ENCODE data around the gene COX20. TPM values are rescaled to one million over a fixed set of nuclear protein-coding genes. Genes with fewer than 3 reads are reported as not detected.

The COX20 gene
- total and polyA plus RNA-seq, 2 of the 13 experiments (the other 11 are each of a cell fraction or from before 2014, with no cell fraction given) = 34.4 to 95.8 TPM

DNA sequence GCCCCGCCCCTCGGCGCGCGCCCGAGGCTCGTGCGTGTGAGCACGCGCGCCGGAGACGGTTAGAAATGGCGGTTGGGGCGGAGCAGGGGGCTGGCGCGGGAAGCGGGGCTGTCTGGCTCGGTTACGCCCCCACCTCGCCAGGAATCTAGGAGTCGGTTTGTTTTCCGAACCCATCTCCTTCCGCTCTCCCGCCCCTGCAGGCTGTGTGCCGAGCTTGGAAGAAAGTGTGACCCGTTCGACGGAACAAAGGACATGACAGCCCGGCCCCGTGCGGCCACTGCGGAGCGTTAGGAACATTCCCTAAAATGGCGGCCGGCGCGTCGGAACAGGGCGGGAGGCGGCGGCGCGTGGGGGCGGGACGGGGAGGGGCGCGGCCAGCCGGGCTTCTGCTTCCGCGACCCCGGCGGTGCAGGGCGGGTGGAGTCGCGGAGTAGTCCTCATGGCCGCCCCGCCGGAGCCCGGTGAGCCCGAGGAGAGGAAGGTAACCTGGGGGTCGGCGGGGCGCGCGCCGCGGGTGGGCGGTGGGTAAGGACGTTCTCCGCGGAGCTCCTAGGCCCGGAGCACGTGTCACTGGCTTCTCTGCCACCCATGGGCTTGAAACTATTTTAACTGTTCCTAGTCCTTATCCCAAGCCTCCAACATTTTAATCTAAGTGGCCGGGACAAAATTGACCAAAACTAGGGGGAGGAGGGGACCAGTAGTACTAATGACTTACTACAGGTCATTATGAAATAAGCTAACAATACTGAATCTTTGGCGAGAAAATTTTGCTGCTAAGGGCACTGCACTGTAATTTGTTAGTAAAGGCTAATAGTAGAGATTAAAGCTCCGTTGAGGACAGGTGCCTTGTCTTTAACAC is at the start of gene COX20 (continued):
- TF ChIP-seq ZBTB1 (CRISPR knock-in tag; IDR thresholded peaks at IDR 0.05; ENCODE audit: borderline replicate concordance) (no peak), EED (CRISPR knock-in tag; IDR thresholded peaks at IDR 0.05) (peak; percentile 80; the same call in 1 of the 2 replicates), ZNF275 (CRISPR knock-in tag; IDR thresholded peaks at IDR 0.05; ENCODE audit: borderline replicate concordance) (peak; percentile 32; the same call in 1 of the 2 replicates), MIER3 (CRISPR knock-in tag; IDR thresholded peaks at IDR 0.05; ENCODE audit: borderline replicate concordance) (peak; percentile 62; the same call in 1 of the 2 replicates), ZNF570 (CRISPR knock-in tag; IDR thresholded peaks at IDR 0.05; ENCODE audit: borderline replicate concordance) (no peak), ISL2 (CRISPR knock-in tag; IDR thresholded peaks at IDR 0.05) (0 out of 2 replicates have a peak, but pooled peaks have one; percentile 10), ZNF891 (CRISPR knock-in tag; IDR thresholded peaks at IDR 0.05) (peak; percentile 63; the same call in 1 of the 2 replicates), PHF20 (CRISPR knock-in tag; IDR thresholded peaks at IDR 0.05) (peak; percentile 47; the same call in 1 of the 2 replicates), DRAP1 (CRISPR knock-in tag; IDR thresholded peaks at IDR 0.05) (peak; percentile 9; the same call in 1 of the 2 replicates), MIXL1 (CRISPR knock-in tag; IDR thresholded peaks at IDR 0.05) (no peak), ZBTB8A (CRISPR knock-in tag; IDR thresholded peaks at IDR 0.05; ENCODE audit: borderline replicate concordance, low read depth) (no peak; the same call in 1 of the 2 replicates), THYN1 (CRISPR knock-in tag; IDR thresholded peaks at IDR 0.05; ENCODE audit: borderline replicate concordance, low read depth) (no peak), BRD4 (CRISPR knock-in tag; IDR thresholded peaks at IDR 0.05) (no peak; the same call in 1 of the 2 replicates), ZMYM4 (CRISPR knock-in tag; IDR thresholded peaks at IDR 0.05) (peak; percentile 76), SNAI1 (CRISPR knock-in tag; IDR thresholded peaks at IDR 0.05; ENCODE audit: borderline replicate concordance) (no peak), TOPORS (CRISPR knock-in tag; IDR thresholded peaks at IDR 0.05) (no peak; the same call in 1 of the 2 replicates), ZNF224 (CRISPR knock-in tag; IDR thresholded peaks at IDR 0.05) (0 out of 2 replicates have a peak, but pooled peaks have one; percentile 74), BRF2 (CRISPR knock-in tag; IDR thresholded peaks at IDR 0.05) (no peak; the same call in 1 of the 2 replicates), CREB1 (IDR thresholded peaks at IDR 0.05) (no peak), CREB1 (CRISPR knock-in tag; IDR thresholded peaks at IDR 0.05) (peak; percentile 30; the same call in 1 of the 2 replicates), ZFX (CRISPR knock-in tag; IDR thresholded peaks at IDR 0.05; ENCODE audit: low read depth) (no peak; the same call in 1 of the 2 replicates)
- TF ChIP-seq, protein P1, sequence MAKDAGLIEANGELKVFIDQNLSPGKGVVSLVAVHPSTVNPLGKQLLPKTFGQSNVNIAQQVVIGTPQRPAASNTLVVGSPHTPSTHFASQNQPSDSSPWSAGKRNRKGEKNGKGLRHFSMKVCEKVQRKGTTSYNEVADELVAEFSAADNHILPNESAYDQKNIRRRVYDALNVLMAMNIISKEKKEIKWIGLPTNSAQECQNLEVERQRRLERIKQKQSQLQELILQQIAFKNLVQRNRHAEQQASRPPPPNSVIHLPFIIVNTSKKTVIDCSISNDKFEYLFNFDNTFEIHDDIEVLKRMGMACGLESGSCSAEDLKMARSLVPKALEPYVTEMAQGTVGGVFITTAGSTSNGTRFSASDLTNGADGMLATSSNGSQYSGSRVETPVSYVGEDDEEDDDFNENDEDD (CRISPR knock-in tag; IDR thresholded peaks at IDR 0.05; ENCODE audit: borderline replicate concordance) = peak; percentile 61; the same call in 1 of the 2 replicates
- TF ChIP-seq, protein P2, sequence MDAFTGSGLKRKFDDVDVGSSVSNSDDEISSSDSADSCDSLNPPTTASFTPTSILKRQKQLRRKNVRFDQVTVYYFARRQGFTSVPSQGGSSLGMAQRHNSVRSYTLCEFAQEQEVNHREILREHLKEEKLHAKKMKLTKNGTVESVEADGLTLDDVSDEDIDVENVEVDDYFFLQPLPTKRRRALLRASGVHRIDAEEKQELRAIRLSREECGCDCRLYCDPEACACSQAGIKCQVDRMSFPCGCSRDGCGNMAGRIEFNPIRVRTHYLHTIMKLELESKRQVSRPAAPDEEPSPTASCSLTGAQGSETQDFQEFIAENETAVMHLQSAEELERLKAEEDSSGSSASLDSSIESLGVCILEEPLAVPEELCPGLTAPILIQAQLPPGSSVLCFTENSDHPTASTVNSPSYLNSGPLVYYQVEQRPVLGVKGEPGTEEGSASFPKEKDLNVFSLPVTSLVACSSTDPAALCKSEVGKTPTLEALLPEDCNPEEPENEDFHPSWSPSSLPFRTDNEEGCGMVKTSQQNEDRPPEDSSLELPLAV (CRISPR knock-in tag; conservative IDR thresholded peaks at IDR 0.05; ENCODE audit: low read depth) = peak; percentile 75; the same call in 1 of the 2 replicates

Data from HepG2 (cell line).